Endothelial cell of umbilical vein (primary cell): ENCODE results near the gene PCMTD2. TPM values are rescaled to one million over a fixed set of nuclear protein-coding genes. Genes with fewer than 3 reads are reported as not detected.

ENCODE experiments used
- BruUV-seq: library from RNA; stranded (reverse); fragments of 400-500 nt; replicated peaks from 2 replicates; lab custom pipeline; 2021; lab: Mats Ljungman, UMichigan
- CTCF ChIA-PET: fragments of 300-600, 350-600 bp; sonication (Branson Sonifier 250); formaldehyde crosslinking; loops from one replicate; lab custom pipeline; 2021; ENCODE audit warnings: antibody characterized with exemption, inconsistent platforms; lab: Charles Lee
- POLR2A ChIA-PET: fragments of 300-600, 350-600 bp; sonication (Branson Sonifier 250); formaldehyde crosslinking; loops from one replicate; lab custom pipeline; 2021; ENCODE audit warnings: antibody characterized with exemption, inconsistent platforms; lab: Charles Lee
- DNase-seq: peaks from one replicate; pipeline ENCODE4 v3.0.0-alpha.2; 2011; ENCODE audit warnings: low read depth, low spot score
- FAIRE-seq: peaks from 2 replicates; lab custom pipeline; 2011; peaks lifted over from hg19 to GRCh38; lab: Jason Lieb, UNC
- H2AFZ ChIP-seq: 2 replicates; pipeline ENCODE4 v1.6.0; 2012; ENCODE audit warnings: low read depth, low read length, control low read depth, inconsistent platforms
- H3K27ac ChIP-seq: 2 replicates; pipeline ENCODE4 v1.5.1; 2011; ENCODE audit warnings: low read depth, mild to moderate bottlenecking, control low read depth, low read length, moderate library complexity; ENCODE audit not compliant: insufficient read depth
- H3K27me3 ChIP-seq, 2 experiments: 2 replicates each; pipeline versions ENCODE4 v1.6.0 to v1.6.1; 2011; ENCODE audit warnings: low read length in 2 of 2, mixed read lengths in 1 of 2; ENCODE audit not compliant: control insufficient read depth in 2 of 2, insufficient read depth in 2 of 2
- H3K36me3 ChIP-seq, 2 experiments: 2 replicates in 1 of 2; 3 replicates in 1 of 2; pipeline ENCODE4 v1.5.1; 2011; ENCODE audit warnings: low read length in 2 of 2, mild to moderate bottlenecking in 1 of 2, moderate library complexity in 1 of 2; ENCODE audit not compliant: control insufficient read depth in 2 of 2, insufficient read depth in 2 of 2; ENCODE audit errors: extremely low read depth in 1 of 2
- H3K4me1 ChIP-seq: 3 replicates; pipeline ENCODE4 v1.5.1; 2011; ENCODE audit warnings: mild to moderate bottlenecking, low read length; ENCODE audit not compliant: control insufficient read depth, insufficient read depth; ENCODE audit errors: extremely low read depth
- H3K4me2 ChIP-seq: 2 replicates; pipeline ENCODE4 v1.6.1; 2011; ENCODE audit warnings: low read length, control low read depth, mixed read lengths; ENCODE audit not compliant: insufficient read depth
- H3K4me3 ChIP-seq, 3 experiments: fragments of 200-600 bp in 1 of 3; sonication (generic), shearing (Covaris generic) in 1 of 3; replicated peaks in 1 of 3; 2 replicates each; pipeline ENCODE4 v1.5.1; 2011 to 2016; ENCODE audit warnings: control low read depth in 3 of 3, low read length in 3 of 3, mild to moderate bottlenecking in 2 of 3, inconsistent platforms in 1 of 3, low read depth in 1 of 3, moderate library complexity in 1 of 3; ENCODE audit not compliant: insufficient read depth in 1 of 3
- H3K79me2 ChIP-seq: 2 replicates; pipeline ENCODE4 v1.6.0; 2012; ENCODE audit warnings: low read length, inconsistent platforms; ENCODE audit not compliant: control insufficient read depth, insufficient read depth
- H3K9ac ChIP-seq: replicated peaks from 2 replicates; pipeline ENCODE3; 2011; ENCODE audit warnings: low read length, control low read depth; ENCODE audit not compliant: insufficient read depth; ENCODE audit errors: extremely low read depth
- H3K9me1 ChIP-seq: replicated peaks from 3 replicates; pipeline ENCODE4 v1.6.0; 2011; ENCODE audit warnings: mild to moderate bottlenecking, low read length; ENCODE audit not compliant: control insufficient read depth, insufficient read depth; ENCODE audit errors: extremely low read depth
- H3K9me3 ChIP-seq: replicated peaks from 2 replicates; pipeline ENCODE4 v1.5.1; 2012; ENCODE audit warnings: low read length, inconsistent platforms; ENCODE audit not compliant: control insufficient read depth, insufficient read depth
- H4K20me1 ChIP-seq: replicated peaks from 2 replicates; pipeline ENCODE3; 2011; ENCODE audit warnings: mild to moderate bottlenecking, low read length; ENCODE audit not compliant: control insufficient read depth, insufficient read depth; ENCODE audit errors: extremely low read depth
- CTCF ChIP-seq, 2 donors: IDR thresholded peaks; 1 replicate in 1 of 2; 2 replicates in 1 of 2; pipeline ENCODE4 v1.5.1; 2011; ENCODE audit warnings: low read length in 2 of 2, mild to moderate bottlenecking in 2 of 2, moderate library complexity in 2 of 2, control low read depth in 1 of 2, inconsistent platforms in 1 of 2, low read depth in 1 of 2; ENCODE audit not compliant: insufficient read depth in 1 of 2; ENCODE audit errors: extremely low read depth in 1 of 2
- EZH2 ChIP-seq: IDR thresholded peaks from 2 replicates; pipeline ENCODE4 v1.6.1; 2012; ENCODE audit warnings: borderline replicate concordance, low read depth, mild to moderate bottlenecking, moderate library complexity, low read length, inconsistent platforms; ENCODE audit not compliant: severe bottlenecking
- FOS ChIP-seq: IDR thresholded peaks from 2 replicates; pipeline ENCODE4 v1.6.1; 2011; ENCODE audit warnings: mild to moderate bottlenecking, low read length, moderate library complexity, borderline replicate concordance; ENCODE audit not compliant: insufficient read depth
- GATA2 ChIP-seq: IDR thresholded peaks from 2 replicates; pipeline ENCODE4 v1.7.0; 2011; ENCODE audit warnings: low read depth, mild to moderate bottlenecking, moderate library complexity, mixed read lengths, low read length; ENCODE audit not compliant: insufficient read length, insufficient read depth
- JUN ChIP-seq: IDR thresholded peaks from 2 replicates; pipeline ENCODE4 v1.6.1; 2011; ENCODE audit warnings: borderline replicate concordance, low read depth; ENCODE audit not compliant: insufficient read length, insufficient read depth
- MAX ChIP-seq: IDR thresholded peaks from 2 replicates; pipeline ENCODE4 v1.6.1; 2011; ENCODE audit not compliant: insufficient read depth, insufficient read length
- MYC ChIP-seq: IDR thresholded peaks from one replicate; pipeline ENCODE4 v1.6.1; 2011; ENCODE audit warnings: mild to moderate bottlenecking, low read depth, low read length
- POLR2AphosphoS5 ChIP-seq: IDR thresholded peaks from 2 replicates; pipeline ENCODE4 v1.6.1; 2012; ENCODE audit warnings: low read depth, mild to moderate bottlenecking, control low read depth, low read length, moderate library complexity; ENCODE audit not compliant: insufficient read depth
- dilution Hi-C: fragments of 300-500 bp; cut with MboI; formaldehyde crosslinking; loops from one replicate; pipeline ENCODE4 v1.15.0; 2019; ENCODE audit warnings: low sequenced_read_pairs; ENCODE audit not compliant: extremely low pct_ligation_motif_present
- intact Hi-C: fragments of 100-400 bp; cut with micrococcal nuclease; formaldehyde crosslinking; loops from one replicate; pipeline ENCODE4 v1.10.0; 2022
- polyA plus RNA-seq, 4 experiments: library from polyadenylated mRNA; depleted of rRNA in 3 of 4; stranded (reverse) in 3 of 4; unstranded in 1 of 4; fragments of >200 nt; gene quantifications; 2 replicates each; pipeline versions ENCODE4 v1.2.1 to v1.2.3, GENCODE V29; 2011 to 2012; ENCODE audit warnings: missing spikeins in 1 of 4
- total RNA-seq: library from RNA; stranded (reverse); gene quantifications from 2 replicates; pipeline ENCODE4 v1.2.3, GENCODE V29; 2021

The PCMTD2 gene
- total and polyA plus RNA-seq, 2 donors (not counting 3 experiments of a cell fraction or from before 2014, with no cell fraction given), result 27.4 to 45.7 TPM

- Histone ChIP-seq H3K9me1 (no peaks in the 10 kb centered on the region), H3K4me2 (no peak overlapping the region), H3K27me3 (peaks cover 4 to 19% of the 10 kb centered on the region in 2 experiments), H3K4me3 (no peak overlapping the region), H3K79me2 (no peaks in the 10 kb centered on the region), H3K9ac (no peak overlapping the region), H3K27ac (no peak overlapping the region), H3K36me3 (no peaks in the 10 kb centered on the region), H2AFZ (no peak overlapping the region), H4K20me1 (no peaks in the 10 kb centered on the region), H3K4me1 (no peaks in the 10 kb centered on the region), H3K9me3 (no peaks in the 10 kb centered on the region)
- TF ChIP-seq JUN, result no peak
- TF ChIP-seq EZH2, result no peak
- no peak for TF ChIP-seq MYC
- no peak for TF ChIP-seq POLR2AphosphoS5
- no peak for TF ChIP-seq CTCF (IDR thresholded peaks at IDR 0.05; ENCODE audit: extremely low read depth in 1 of 2, insufficient read depth in 1 of 2, low read depth in 1 of 2, low read length in 2 of 2)
- no peak for TF ChIP-seq GATA2
- TF ChIP-seq MAX, result no peak
- TF ChIP-seq FOS, result no peak
- ChIA-PET CTCF (interaction anchor here (1.5 kb wide), 1 partner anchor 9 kb away, joined by 6 read pairs; the partner anchor contains the start of gene PCMTD2), POLR2A (no interaction called here)
- BruUV-seq, result no TSS peak
- dilution Hi-C loops, result no loop called here
- no peak for FAIRE-seq
- no peak for DNase-seq
- intact Hi-C loops, result no loop called here
These were observed 8.8 kb upstream of the PCMTD2 start for GRCh38 chr20:64246616-64247306.
